CD4-positive, alpha-beta T cell treated with Interleukin-12 subunit alpha and Interleukin-12 subunit beta, for 1 hour (primary cell): ENCODE data around the gene PPP2R3A.

Source experiments
- DNase-seq: peaks from one replicate; pipeline ENCODE4 v3.0.0-alpha.2; 2020

The PPP2R3A gene

GRCh38 chr3:135970506-135971116, 5.1 kb downstream of the PPP2R3A start:
- no peak for DNase-seq

- DNase-seq = no peak
These were observed 8.3 kb downstream of the PPP2R3A start for GRCh38 chr3:135973841-135974240.

- no peak for DNase-seq
These were observed 9.5 kb downstream of the PPP2R3A start for GRCh38 chr3:135975053-135975452.

GRCh38 chr3:135975536-135975935, 10.0 kb downstream of the PPP2R3A start:
- DNase-seq = no peak

- DNase-seq = no peak
These were observed 14.8 kb downstream of the PPP2R3A start for GRCh38 chr3:135980343-135980742.

GRCh38 chr3:135981701-135982403, 16.3 kb downstream of the PPP2R3A start:
- DNase-seq = no peak

GRCh38 chr3:135982404-135982761, 16.9 kb downstream of the PPP2R3A start:
- no peak for DNase-seq

- DNase-seq = no peak
These were observed 17.5 kb downstream of the PPP2R3A start for GRCh38 chr3:135982922-135983581.

GRCh38 chr3:135987661-135988060, 22.1 kb downstream of the PPP2R3A start:
- no peak for DNase-seq

GRCh38 chr3:135989242-135989641, 23.7 kb downstream of the PPP2R3A start:
- no peak for DNase-seq

- DNase-seq = no peak
These were observed 25.4 kb downstream of the PPP2R3A start for GRCh38 chr3:135990903-135991302.

GRCh38 chr3:135991621-135992020, 26.1 kb downstream of the PPP2R3A start:
- DNase-seq = no peak

- DNase-seq = no peak
These were observed 26.5 kb downstream of the PPP2R3A start for GRCh38 chr3:135992072-135992471.

GRCh38 chr3:135994708-135995337, 29.3 kb downstream of the PPP2R3A start:
- no peak for DNase-seq

- no peak for DNase-seq
These were observed 30.2 kb downstream of the PPP2R3A start for GRCh38 chr3:135995766-135996165.

GRCh38 chr3:135997554-135998320, 32.2 kb downstream of the PPP2R3A start:
- DNase-seq = no peak

- DNase-seq = no peak
These were observed 42.7 kb downstream of the PPP2R3A start for GRCh38 chr3:136008221-136008620.

- DNase-seq = no peak
These were observed 43.4 kb downstream of the PPP2R3A start for GRCh38 chr3:136008732-136009470.

- DNase-seq = no peak
These were observed 53.3 kb downstream of the PPP2R3A start for GRCh38 chr3:136018876-136019275.

- no peak for DNase-seq
These were observed 56.3 kb downstream of the PPP2R3A start for GRCh38 chr3:136021803-136022202.

GRCh38 chr3:136022529-136023263, 57.2 kb downstream of the PPP2R3A start:
- no peak for DNase-seq
